Neuronal stem cell (in vitro differentiated cells): ENCODE data around the gene RNF166.
A peak's percentile ranks its signal among the peaks of the same experiment; 100 is the strongest.

ENCODE experiments used
- DNase-seq: peaks from one replicate; pipeline ENCODE4 v3.0.0-alpha.2; 2013; ENCODE audit warnings: low spot score
- H2AFZ ChIP-seq: one replicate; pipeline ENCODE4 v1.6.1; 2013; ENCODE audit warnings: mild to moderate bottlenecking, low read length, inconsistent platforms
- H2AK5ac ChIP-seq: 2 replicates; pipeline ENCODE4 v1.6.1; 2013; ENCODE audit warnings: low read depth, mild to moderate bottlenecking, inconsistent platforms, low read length, moderate library complexity, mixed read lengths
- H2BK120ac ChIP-seq: 2 replicates; pipeline ENCODE4 v1.6.1; 2013; ENCODE audit warnings: low read depth, mild to moderate bottlenecking, inconsistent platforms, low read length, moderate library complexity, mixed read lengths
- H2BK12ac ChIP-seq: one replicate; pipeline ENCODE4 v1.6.1; 2013; ENCODE audit warnings: low read length, inconsistent platforms
- H2BK15ac ChIP-seq: 2 replicates; pipeline ENCODE4 v1.6.1; 2013; ENCODE audit warnings: mild to moderate bottlenecking, low read length, inconsistent platforms, mixed read lengths
- H2BK5ac ChIP-seq: one replicate; pipeline ENCODE4 v1.6.1; 2013; ENCODE audit warnings: inconsistent platforms, mild to moderate bottlenecking, low read length, moderate library complexity
- H3K14ac ChIP-seq: one replicate; pipeline ENCODE4 v1.6.1; 2013; ENCODE audit warnings: low read length, inconsistent platforms
- H3K18ac ChIP-seq: 2 replicates; pipeline ENCODE4 v1.6.1; 2013; ENCODE audit warnings: low read length, inconsistent platforms
- H3K23ac ChIP-seq: 2 replicates; pipeline ENCODE4 v1.6.1; 2013; ENCODE audit warnings: low read depth, mild to moderate bottlenecking, mixed read lengths, low read length, inconsistent platforms; ENCODE audit not compliant: poor library complexity
- H3K27ac ChIP-seq: replicated peaks from 3 replicates; pipeline ENCODE4 v1.5.1; 2013; ENCODE audit warnings: low read length, inconsistent platforms
- H3K27me3 ChIP-seq, 3 experiments: 2 replicates each; pipeline ENCODE4 v1.6.1; 2013; ENCODE audit warnings: low read length in 3 of 3, mild to moderate bottlenecking in 2 of 3, inconsistent platforms in 1 of 3, low read depth in 1 of 3, mixed read lengths in 1 of 3, moderate library complexity in 1 of 3; ENCODE audit not compliant: control insufficient read depth in 3 of 3, insufficient read depth in 3 of 3
- H3K36me3 ChIP-seq, 2 donors: replicated peaks in 1 of 2; 2 replicates each; pipeline ENCODE4 v1.6.1; 2013; ENCODE audit warnings: low read length in 2 of 2; ENCODE audit not compliant: control insufficient read depth in 2 of 2, insufficient read depth in 2 of 2
- H3K4ac ChIP-seq: 2 replicates; pipeline ENCODE4 v1.6.1; 2013; ENCODE audit warnings: inconsistent platforms, mild to moderate bottlenecking, low read length, moderate library complexity
- H3K4me1 ChIP-seq, 2 donors: 1 replicate in 1 of 2; 2 replicates in 1 of 2; pipeline ENCODE4 v1.6.1; 2013; ENCODE audit warnings: low read length in 2 of 2, low read depth in 1 of 2; ENCODE audit not compliant: control insufficient read depth in 2 of 2, insufficient read depth in 1 of 2
- H3K4me2 ChIP-seq: one replicate; pipeline ENCODE4 v1.6.1; 2013; ENCODE audit warnings: mild to moderate bottlenecking, low read length, inconsistent platforms; ENCODE audit not compliant: insufficient read depth, poor library complexity, severe bottlenecking
- H3K4me3 ChIP-seq, 2 donors: 2 replicates each; pipeline ENCODE4 v1.5.1; 2013; ENCODE audit warnings: low read length in 2 of 2, mild to moderate bottlenecking in 2 of 2, inconsistent platforms in 1 of 2, moderate library complexity in 1 of 2
- H3K79me1 ChIP-seq: one replicate; pipeline ENCODE4 v1.6.1; 2013; ENCODE audit warnings: low read depth, mild to moderate bottlenecking, inconsistent platforms, low read length, moderate library complexity
- H3K9ac ChIP-seq: one replicate; pipeline ENCODE4 v1.6.1; 2013; ENCODE audit warnings: mild to moderate bottlenecking, low read depth, low read length, inconsistent platforms; ENCODE audit not compliant: poor library complexity
- H3K9me3 ChIP-seq, 2 donors: replicated peaks in 1 of 2; 2 replicates each; pipeline versions ENCODE3 to v1.6.1; 2013; ENCODE audit warnings: low read length in 2 of 2, mild to moderate bottlenecking in 2 of 2, inconsistent platforms in 1 of 2, low read depth in 1 of 2, mixed read lengths in 1 of 2, moderate library complexity in 1 of 2; ENCODE audit not compliant: control insufficient read depth in 2 of 2, insufficient read depth in 1 of 2
- H4K8ac ChIP-seq: one replicate; pipeline ENCODE4 v1.6.1; 2013; ENCODE audit warnings: low read depth, mild to moderate bottlenecking, inconsistent platforms, low read length, moderate library complexity
- H4K91ac ChIP-seq: one replicate; pipeline ENCODE4 v1.6.1; 2013; ENCODE audit warnings: low read length, low read depth, mild to moderate bottlenecking, inconsistent platforms; ENCODE audit not compliant: poor library complexity
- WGBS, 2 donors: extraction: QIAGEN DNeasy Blood & Tissue Kit; methylation state at CpG; one replicate each; pipeline ENCODE4 v1.1.7; 2013; ENCODE audit warnings: missing lambda C conversion rate in 2 of 2, mixed read lengths in 1 of 2; ENCODE audit not compliant: insufficient read length in 2 of 2, insufficient replicate concordance in 1 of 2; ENCODE audit errors: extremely low coverage in 2 of 2; 5-methylcytosine and 5-hydroxymethylcytosine counted together

RNF166 gene

DNA sequence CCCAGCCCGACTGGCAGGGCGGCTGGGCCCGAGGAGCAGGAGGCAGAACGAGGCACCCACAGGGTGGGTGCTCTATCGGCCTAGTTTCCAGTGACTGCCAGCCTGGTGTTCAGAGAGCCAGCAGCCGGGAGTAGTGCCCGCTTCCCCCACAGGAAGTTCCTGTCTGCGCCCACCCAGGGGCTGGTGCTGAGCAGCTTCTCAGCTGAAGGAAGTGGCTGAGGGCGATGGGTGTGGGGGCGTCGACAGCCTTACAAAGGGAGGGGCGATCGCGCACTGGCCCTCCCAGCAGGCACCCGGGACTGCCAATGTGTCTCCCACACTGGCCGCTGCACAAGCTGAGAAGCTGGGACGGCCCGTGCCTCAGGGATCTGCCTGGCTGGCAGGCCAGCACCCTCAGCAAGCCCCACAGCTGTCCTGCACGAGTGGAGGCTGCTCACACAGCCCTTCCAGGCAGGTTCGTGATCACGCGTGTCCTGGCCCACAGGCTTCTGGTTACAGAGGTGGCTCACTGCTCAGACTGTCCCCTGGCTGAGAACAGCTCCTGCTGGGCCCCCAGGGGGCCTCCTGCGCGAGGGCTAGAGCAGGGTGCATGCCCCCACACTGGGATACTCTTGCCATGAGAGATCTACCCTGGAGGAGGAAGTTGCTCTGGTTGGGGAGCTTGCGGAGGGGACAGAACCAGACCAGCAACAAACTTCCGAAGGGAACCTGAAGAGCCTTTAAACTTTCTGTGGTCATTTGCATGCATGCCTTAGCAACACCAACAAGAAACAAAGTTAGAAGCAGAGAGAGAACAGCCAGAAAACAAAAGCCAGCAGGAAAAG lies 2.5 kb downstream of the RNF166 start:
- Histone ChIP-seq H3K4ac (no peak overlapping the region), H4K8ac (no peak overlapping the region), H3K27me3 (no peaks in the 10 kb centered on the region), H3K79me1 (peaks cover 25% of the 10 kb centered on the region), H3K23ac (peak overlapping the region; percentile 65), H2BK12ac (no peak overlapping the region), H2AFZ (no peak overlapping the region), H3K18ac (no peak overlapping the region), H2BK5ac (no peak overlapping the region), H3K4me1 (peaks cover 12 to 17% of the 10 kb centered on the region in 2 donors), H2BK15ac (no peak overlapping the region), H3K4me3 (peak overlapping the region in 1 of 2 donors; percentile 5), H2AK5ac (no peak overlapping the region), H3K9me3 (no peaks in the 10 kb centered on the region), H3K9ac (no peak overlapping the region), H3K14ac (no peak overlapping the region), H4K91ac (no peak overlapping the region), H3K27ac (no peak overlapping the region), H3K36me3 (peaks cover 11 to 24% of the 10 kb centered on the region in 2 donors), H3K4me2 (no peak overlapping the region), H2BK120ac (no peak overlapping the region)
- no CpG with 5 or more reads among the region's 26 CpGs for WGBS, 2 donors
- DNase-seq, result no peak

DNA sequence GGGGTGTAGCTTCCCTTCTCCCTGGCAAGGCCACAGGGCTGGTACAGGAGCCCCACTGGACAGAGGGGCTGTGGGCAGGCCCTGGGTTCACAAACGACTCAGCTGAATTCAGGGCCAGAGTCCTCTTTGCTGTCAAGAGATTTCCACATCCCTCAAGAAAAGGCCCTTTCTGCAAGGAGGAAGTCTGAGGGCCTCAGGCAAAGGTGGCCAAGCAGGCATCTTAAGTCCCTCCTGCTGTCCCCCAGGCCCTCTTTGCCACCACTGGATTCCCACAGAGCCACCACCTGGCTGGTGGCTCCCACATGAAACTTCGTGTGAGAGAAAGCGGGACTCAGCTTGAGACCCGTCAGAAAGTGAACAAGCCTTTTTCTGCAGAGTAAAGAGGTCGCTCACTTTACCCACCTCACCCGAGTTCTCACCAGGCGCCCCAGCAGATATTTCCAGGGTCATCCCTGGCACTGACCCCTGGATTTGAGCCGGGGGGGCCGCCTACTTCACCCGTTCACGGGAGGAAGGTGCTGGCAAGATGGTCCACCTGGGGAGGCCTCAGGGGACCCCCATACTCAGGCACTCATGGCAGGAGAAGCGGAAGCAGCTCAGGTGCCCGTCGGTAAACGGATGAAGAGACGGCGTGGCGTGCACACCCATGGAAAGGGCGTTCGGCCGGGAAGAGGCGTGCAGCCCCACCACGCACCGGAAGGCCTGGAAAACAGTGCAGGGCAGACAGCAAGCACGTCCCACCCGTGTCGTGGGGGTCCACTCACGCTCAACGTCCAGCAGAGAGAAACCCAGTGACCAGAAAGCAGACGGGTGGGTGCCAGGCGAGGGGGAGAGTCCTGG lies 3.6 kb downstream of the RNF166 start:
- Histone ChIP-seq H2AFZ (no peak overlapping the region), H3K27ac (no peak overlapping the region), H3K4me3 (no peak overlapping the region), H2BK120ac (no peak overlapping the region), H3K27me3 (no peaks in the 10 kb centered on the region), H3K36me3 (peaks cover 12 to 34% of the 10 kb centered on the region in 2 donors), H3K79me1 (peaks cover 22% of the 10 kb centered on the region), H3K4me2 (no peak overlapping the region), H4K91ac (no peak overlapping the region), H3K4me1 (peaks cover 12 to 17% of the 10 kb centered on the region in 2 donors), H4K8ac (no peak overlapping the region), H2BK5ac (no peak overlapping the region), H3K9ac (no peak overlapping the region), H3K14ac (no peak overlapping the region), H2AK5ac (no peak overlapping the region), H3K23ac (no peak overlapping the region), H3K9me3 (no peaks in the 10 kb centered on the region), H3K4ac (no peak overlapping the region), H3K18ac (no peak overlapping the region), H2BK12ac (no peak overlapping the region), H2BK15ac (no peak overlapping the region)
- no peak for DNase-seq
- no CpG with 5 or more reads among the region's 31 CpGs for WGBS, 2 donors

DNA sequence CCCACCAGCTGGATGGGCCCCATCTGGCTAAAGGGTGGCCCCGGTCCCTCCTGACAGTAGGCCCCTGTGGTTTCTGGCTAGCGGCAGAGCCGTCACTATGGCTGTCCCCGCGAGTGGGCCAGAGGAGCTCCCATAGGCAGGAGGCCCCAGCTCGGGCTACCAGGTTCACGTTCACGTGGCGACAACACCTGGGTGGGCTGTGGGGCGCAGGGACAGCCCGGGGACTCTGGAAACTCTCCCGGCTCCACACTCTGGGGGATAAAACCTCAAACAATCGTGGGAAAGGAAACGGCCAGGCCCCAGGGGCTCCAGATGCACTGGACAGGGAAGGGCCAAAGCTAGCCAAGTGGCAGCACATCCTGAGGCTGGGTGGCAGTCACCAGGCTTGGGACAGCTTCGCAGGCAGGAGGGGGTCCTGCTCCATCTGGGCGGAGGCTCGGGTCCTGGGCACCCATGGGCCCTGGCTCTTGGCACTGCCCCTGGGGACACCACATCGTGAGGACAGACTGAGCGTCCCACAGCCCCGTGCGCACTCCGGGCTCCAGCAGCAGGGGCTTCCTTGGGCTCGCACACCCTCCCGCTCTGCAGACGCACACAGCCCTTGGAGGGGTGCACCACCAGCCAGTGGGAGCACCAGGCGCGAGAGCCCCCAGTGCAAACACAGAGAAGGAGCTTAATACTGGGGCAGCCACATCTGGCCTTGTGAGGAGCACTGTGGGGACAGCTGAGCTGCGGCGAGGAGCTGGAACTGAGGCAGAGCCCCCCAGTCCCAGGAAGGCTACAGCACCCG lies 4.4 kb downstream of the RNF166 start:
- no peak for DNase-seq
- Histone ChIP-seq H2BK12ac (no peak overlapping the region), H2AFZ (no peak overlapping the region), H4K91ac (no peak overlapping the region), H3K9ac (no peak overlapping the region), H4K8ac (no peak overlapping the region), H3K4ac (no peak overlapping the region), H3K4me3 (no peak overlapping the region), H3K27me3 (no peaks in the 10 kb centered on the region), H3K36me3 (peaks cover 17 to 42% of the 10 kb centered on the region in 2 donors), H3K4me1 (peaks cover 7 to 9% of the 10 kb centered on the region in 2 donors), H2BK15ac (no peak overlapping the region), H2BK5ac (no peak overlapping the region), H2AK5ac (no peak overlapping the region), H3K23ac (no peak overlapping the region), H3K4me2 (no peak overlapping the region), H3K27ac (no peak overlapping the region), H3K9me3 (no peaks in the 10 kb centered on the region), H2BK120ac (no peak overlapping the region), H3K18ac (no peak overlapping the region), H3K79me1 (peaks cover 29% of the 10 kb centered on the region), H3K14ac (no peak overlapping the region)
- WGBS, 2 donors, result no CpG with 5 or more reads among the region's 30 CpGs
